Panc1 (cell line): Measurements from ENCODE around the gene PAPPA. TPM values are rescaled to one million over a fixed set of nuclear protein-coding genes. Genes with fewer than 3 reads are reported as not detected.

ENCODE experiments used
- ATAC-seq: fragments of 200-7000 bp; cut with Tn5 transposase; 2 replicates; pipeline ENCODE4 v1.9.1; 2020; ENCODE audit warnings: mild to moderate bottlenecking, moderate library complexity
- BruUV-seq: library from RNA; stranded (reverse); fragments of 400-500 nt; replicated peaks from 2 replicates; lab custom pipeline; 2021; lab: Mats Ljungman, UMichigan
- CTCF ChIA-PET: fragments of 300-600 bp; sonication (Branson Sonifier 250); formaldehyde crosslinking; loops from one replicate; lab custom pipeline; 2022; ENCODE audit warnings: antibody characterized with exemption; lab: Charles Lee
- POLR2A ChIA-PET: fragments of 300-600 bp; sonication (Branson Sonifier 250); formaldehyde crosslinking; loops from one replicate; lab custom pipeline; 2022; ENCODE audit warnings: antibody characterized with exemption; lab: Charles Lee
- DNase-seq: peaks from one replicate; pipeline ENCODE4 v3.0.0-alpha.2; 2010; ENCODE audit warnings: low read depth, low spot score
- H3K27ac ChIP-seq: 2 replicates; pipeline ENCODE4 v1.5.1; 2011; ENCODE audit warnings: mild to moderate bottlenecking, low read length, inconsistent platforms
- H3K27me3 ChIP-seq: fragments of 200-500 bp; sonication (Bioruptor generic); 2 replicates; pipeline ENCODE4 v1.6.0; 2014; ENCODE audit warnings: low read length, inconsistent platforms; ENCODE audit not compliant: control insufficient read depth, insufficient read depth
- H3K36me3 ChIP-seq: fragments of 200-500 bp; sonication (Bioruptor generic); 2 replicates; pipeline ENCODE4 v1.5.1; 2014; ENCODE audit warnings: inconsistent platforms, mild to moderate bottlenecking, low read length, moderate library complexity; ENCODE audit not compliant: control insufficient read depth, insufficient read depth
- H3K4me1 ChIP-seq: 2 replicates; pipeline ENCODE4 v1.5.1; 2011; ENCODE audit warnings: inconsistent platforms, mild to moderate bottlenecking, low read length, moderate library complexity; ENCODE audit not compliant: control insufficient read depth, insufficient read depth
- H3K4me3 ChIP-seq, 2 experiments: 2 replicates each; pipeline ENCODE4 v1.5.1; 2011 to 2012; ENCODE audit warnings: low read depth in 2 of 2, low read length in 2 of 2, mild to moderate bottlenecking in 2 of 2, inconsistent platforms in 1 of 2, moderate library complexity in 1 of 2
- H3K9me3 ChIP-seq: fragments of 200-500 bp; sonication (Bioruptor generic); 2 replicates; pipeline ENCODE4 v1.5.1; 2014; ENCODE audit warnings: low read depth, mild to moderate bottlenecking, inconsistent platforms, low read length, moderate library complexity; ENCODE audit not compliant: control insufficient read depth, insufficient read depth
- CTCF ChIP-seq: fragments of 450-650 bp; IDR thresholded peaks from 2 replicates; pipeline ENCODE4 v1.5.1; 2017; ENCODE audit warnings: mild to moderate bottlenecking
- POLR2AphosphoS5 ChIP-seq: IDR thresholded peaks from 2 replicates; pipeline ENCODE4 v1.6.1; 2012; ENCODE audit warnings: mild to moderate bottlenecking, low read depth, low read length, moderate library complexity
- REST ChIP-seq, 2 experiments: IDR thresholded peaks; 2 replicates each; pipeline ENCODE4 v1.6.1; 2011 to 2012; ENCODE audit warnings: low read depth in 2 of 2, control low read depth in 1 of 2, low read length in 1 of 2, mild to moderate bottlenecking in 1 of 2, moderate library complexity in 1 of 2; ENCODE audit not compliant: insufficient read depth in 1 of 2
- SIN3A ChIP-seq: IDR thresholded peaks from 2 replicates; pipeline ENCODE4 v1.6.1; 2012; ENCODE audit warnings: low read depth, mild to moderate bottlenecking, low read length, moderate library complexity, borderline replicate concordance; ENCODE audit not compliant: insufficient read depth
- TCF7L2 ChIP-seq: IDR thresholded peaks from 2 replicates; pipeline ENCODE4 v1.6.1; 2011; ENCODE audit warnings: mild to moderate bottlenecking, low read depth, low read length, inconsistent platforms
- in situ Hi-C: cut with HindIII; loops from 2 replicates; pipeline ENCODE4 v1.10.0; 2016; ENCODE audit warnings: low sequenced_read_pairs, low pct_unique_long_range_greater_than_20kb
- intact Hi-C: fragments of 100-400 bp; cut with micrococcal nuclease; formaldehyde crosslinking; loops from one replicate; pipeline ENCODE4 v1.10.0; 2022; ENCODE audit not compliant: unreplicated experiment
- total RNA-seq: library from RNA; stranded (reverse); gene quantifications from one replicate; pipeline ENCODE4 v1.2.1, GENCODE V29; 2021; ENCODE audit not compliant: unreplicated experiment

The PAPPA gene
- total RNA-seq, 1 experiment from 2014 or later: 1.2 TPM

- no peak for TF ChIP-seq SIN3A
- no peak for TF ChIP-seq TCF7L2
- no peak for TF ChIP-seq POLR2AphosphoS5
- no peak for TF ChIP-seq CTCF
- no peak for TF ChIP-seq REST (IDR thresholded peaks at IDR 0.05; ENCODE audit: insufficient read depth in 1 of 2, low read depth in 2 of 2, low read length in 1 of 2)
- DNase-seq (no peak), ATAC-seq (no peak)
- no peaks in the 10 kb centered on the region for H3K4me1 ChIP-seq
- intact Hi-C loops: no loop called here
- in situ Hi-C loops: no loop called here
- BruUV-seq: no TSS peak
- H3K27ac ChIP-seq: no peak overlapping the region
- CTCF ChIA-PET: no interaction called here
- no peaks in the 10 kb centered on the region for H3K9me3 ChIP-seq
- no peak overlapping the region for H3K4me3 ChIP-seq
- H3K36me3 ChIP-seq: no peaks in the 10 kb centered on the region
- no peaks in the 10 kb centered on the region for H3K27me3 ChIP-seq
- POLR2A ChIA-PET: no interaction called here
Observed at GRCh38 chr9:116236979-116237378, 83.4 kb downstream of the PAPPA start.

GRCh38 chr9:116237456-116237855, 83.9 kb downstream of the PAPPA start:
- intact Hi-C loops: no loop called here
- DNase-seq: no peak
- Histone ChIP-seq H3K4me3 (no peak overlapping the region), H3K27ac (no peak overlapping the region), H3K27me3 (no peaks in the 10 kb centered on the region), H3K9me3 (no peaks in the 10 kb centered on the region), H3K36me3 (no peaks in the 10 kb centered on the region), H3K4me1 (no peaks in the 10 kb centered on the region)
- ATAC-seq: no peak
- no peak for TF ChIP-seq POLR2AphosphoS5
- no peak for TF ChIP-seq CTCF
- no peak for TF ChIP-seq SIN3A
- TF ChIP-seq TCF7L2: no peak
- TF ChIP-seq REST (IDR thresholded peaks at IDR 0.05; ENCODE audit: insufficient read depth in 1 of 2, low read depth in 2 of 2, low read length in 1 of 2): no peak
- BruUV-seq: no TSS peak
- in situ Hi-C loops: no loop called here
- ChIA-PET POLR2A (no interaction called here), CTCF (no interaction called here)
